Fibroblast of skin of scalp (primary cell): Measurements from ENCODE around the gene EFNB1.

ENCODE experiments used
- DNase-seq: peaks from one replicate; pipeline ENCODE4 v3.0.0-alpha.2; 2013

Gene EFNB1

GRCh38 chrX:68844581-68844980, 15.8 kb downstream of the EFNB1 start:
- no peak for DNase-seq

- peak; percentile 42 for DNase-seq
Observed at GRCh38 chrX:68846536-68846935, 17.7 kb downstream of the EFNB1 start.

GRCh38 chrX:68847172-68847571, 18.4 kb downstream of the EFNB1 start:
- no peak for DNase-seq

DNA sequence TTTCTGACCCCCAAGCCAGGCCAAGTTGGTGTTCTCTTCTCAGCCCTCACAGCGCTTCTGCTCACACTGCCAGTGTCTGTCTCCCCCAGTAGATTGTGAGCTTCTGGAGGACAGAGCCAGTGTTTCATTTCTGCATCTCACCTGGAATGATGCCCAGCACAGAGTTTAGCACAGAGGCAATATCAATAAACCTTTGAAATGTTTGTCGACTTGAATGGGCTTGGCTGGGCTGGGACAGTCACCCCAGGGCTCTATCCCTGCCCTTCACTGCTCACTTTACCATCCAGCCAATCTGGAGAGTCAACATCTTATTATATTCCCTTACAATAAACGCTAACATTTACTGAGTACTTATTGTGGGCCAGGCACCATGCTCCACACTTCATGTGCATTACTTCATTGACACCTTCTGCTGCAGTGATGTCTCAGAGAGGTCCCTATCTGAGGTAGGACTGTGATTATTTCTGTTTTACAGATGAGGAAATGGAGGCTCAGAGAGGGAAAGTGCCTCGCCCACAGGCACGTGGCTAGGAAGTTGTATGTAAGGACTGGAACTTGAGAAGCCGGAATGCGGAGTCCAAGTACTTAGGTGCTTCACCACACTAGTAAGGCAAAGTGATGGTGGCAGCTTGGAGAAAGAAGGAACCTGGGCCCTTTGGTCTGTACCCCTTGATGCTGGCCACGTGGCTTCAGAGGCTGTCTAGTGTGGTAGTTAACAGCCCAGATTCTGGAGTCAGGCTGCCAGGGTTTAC, 19.5 kb downstream of the EFNB1 start:
- no peak for DNase-seq

DNA sequence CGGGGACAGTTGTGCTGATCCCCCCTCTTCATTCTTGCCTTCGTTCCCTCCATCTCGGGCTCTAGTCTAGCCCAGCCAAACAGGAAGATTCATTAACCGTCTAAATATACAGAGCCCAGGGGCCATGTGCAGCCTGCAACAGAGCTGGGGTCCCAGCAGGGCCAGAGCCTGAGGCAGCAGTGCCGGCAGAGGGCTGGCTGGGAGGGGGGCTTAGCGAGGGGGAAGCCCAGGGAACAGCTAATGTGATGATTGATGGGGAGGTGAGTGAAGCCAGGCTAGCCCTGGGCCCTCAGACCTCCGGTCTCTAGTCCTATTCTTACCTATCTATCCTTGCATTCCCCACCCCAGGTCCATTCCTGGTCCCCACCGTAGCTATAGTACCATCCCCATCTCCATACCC, 22.3 kb downstream of the EFNB1 start:
- no peak for DNase-seq

DNA sequence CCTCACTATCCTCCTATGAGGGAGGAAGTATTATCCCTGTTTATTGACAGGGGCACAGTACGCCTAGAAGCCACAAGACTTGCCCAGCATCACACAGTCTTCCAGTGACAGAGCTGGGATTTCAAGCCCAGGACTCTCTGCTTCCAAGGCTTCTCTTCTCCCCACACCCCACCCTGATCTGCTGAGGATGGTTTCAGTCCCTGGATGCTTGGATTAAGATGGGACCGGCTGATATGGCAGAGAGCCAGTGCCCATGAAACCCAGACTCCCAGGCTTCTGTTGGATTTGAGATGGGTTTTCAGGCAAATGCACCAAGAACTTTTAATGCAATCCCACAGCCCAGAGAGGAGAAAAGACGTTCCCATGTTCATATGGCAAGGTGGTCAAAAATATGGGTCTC, 23.2 kb downstream of the EFNB1 start:
- DNase-seq = no peak

- no peak for DNase-seq
Observed at GRCh38 chrX:68853665-68854251, 24.9 kb downstream of the EFNB1 start.

DNA sequence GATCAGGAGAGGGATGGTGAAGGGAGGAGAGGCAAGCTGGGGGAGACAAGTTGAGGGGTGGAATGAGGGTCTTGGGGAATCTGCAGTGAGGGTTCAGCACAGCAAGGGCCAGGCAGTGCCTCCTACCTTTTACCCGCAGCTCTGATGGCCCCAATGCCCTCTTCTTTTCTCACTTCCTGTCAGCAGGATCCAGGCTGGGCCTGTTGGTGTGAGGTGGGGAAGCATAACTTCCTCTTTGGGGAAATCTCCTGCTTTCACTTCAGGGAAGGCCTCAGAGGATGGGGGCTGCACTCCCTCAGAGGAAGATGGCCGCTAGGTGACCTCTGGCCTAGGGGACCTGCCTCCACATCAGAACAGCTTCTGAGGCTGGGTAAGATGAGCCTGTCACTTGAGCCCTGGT, 36.5 kb downstream of the EFNB1 start:
- DNase-seq = no peak

DNA sequence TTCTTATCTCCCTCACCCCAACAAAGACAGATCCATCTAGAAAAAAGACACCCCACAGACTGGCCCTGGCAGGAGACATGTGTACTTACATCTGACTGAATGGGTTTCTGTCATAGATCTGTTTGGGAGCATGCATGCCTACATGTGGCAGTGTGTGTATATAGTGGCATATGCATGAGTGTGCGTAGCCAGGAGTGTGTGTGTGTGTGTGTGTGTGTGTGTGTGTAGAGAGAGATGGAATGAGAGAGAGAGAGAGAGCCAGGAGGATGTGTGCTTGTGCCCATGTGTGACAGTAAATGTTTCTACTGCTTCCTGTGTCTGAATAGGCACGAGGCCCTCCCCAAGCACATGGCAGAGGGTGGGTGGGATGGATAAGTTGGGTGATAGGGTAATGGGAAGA, 37.1 kb downstream of the EFNB1 start:
- no peak for DNase-seq

DNA sequence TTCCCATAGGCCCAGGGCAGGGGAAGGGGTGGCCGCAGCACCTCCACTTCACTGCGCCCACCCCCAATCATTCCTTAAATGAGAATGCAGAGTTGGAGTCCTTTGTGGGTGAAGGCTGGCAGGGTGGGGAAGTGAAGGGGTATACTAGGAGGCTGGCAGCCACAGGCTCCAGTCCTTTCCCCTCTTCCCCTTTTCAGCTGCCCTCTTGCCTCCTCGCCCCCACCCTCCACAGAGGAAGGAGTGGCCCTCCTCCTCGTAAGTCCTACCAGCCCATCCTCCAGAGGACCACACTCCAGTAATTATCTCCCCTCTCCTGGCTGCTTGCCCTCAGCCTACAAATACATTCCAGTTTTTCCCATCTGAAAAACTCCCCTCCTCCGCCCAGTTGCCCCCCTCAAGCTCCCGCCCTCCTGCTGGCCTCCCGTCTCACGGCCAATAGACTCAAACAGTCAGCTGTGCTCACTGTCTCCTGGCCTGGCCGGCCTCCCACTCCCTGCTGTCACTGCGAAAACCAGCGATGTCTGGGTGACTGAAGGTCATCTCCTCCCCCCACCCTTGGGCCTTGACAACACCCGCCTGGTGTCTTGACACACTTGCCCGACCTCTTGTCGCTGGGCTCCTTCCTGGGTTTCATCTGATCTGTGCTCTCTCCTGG, 38.8 kb downstream of the EFNB1 start:
- peak; percentile 54 for DNase-seq

GRCh38 chrX:68868316-68868715, 39.5 kb downstream of the EFNB1 start:
- peak; percentile 71 for DNase-seq

DNA sequence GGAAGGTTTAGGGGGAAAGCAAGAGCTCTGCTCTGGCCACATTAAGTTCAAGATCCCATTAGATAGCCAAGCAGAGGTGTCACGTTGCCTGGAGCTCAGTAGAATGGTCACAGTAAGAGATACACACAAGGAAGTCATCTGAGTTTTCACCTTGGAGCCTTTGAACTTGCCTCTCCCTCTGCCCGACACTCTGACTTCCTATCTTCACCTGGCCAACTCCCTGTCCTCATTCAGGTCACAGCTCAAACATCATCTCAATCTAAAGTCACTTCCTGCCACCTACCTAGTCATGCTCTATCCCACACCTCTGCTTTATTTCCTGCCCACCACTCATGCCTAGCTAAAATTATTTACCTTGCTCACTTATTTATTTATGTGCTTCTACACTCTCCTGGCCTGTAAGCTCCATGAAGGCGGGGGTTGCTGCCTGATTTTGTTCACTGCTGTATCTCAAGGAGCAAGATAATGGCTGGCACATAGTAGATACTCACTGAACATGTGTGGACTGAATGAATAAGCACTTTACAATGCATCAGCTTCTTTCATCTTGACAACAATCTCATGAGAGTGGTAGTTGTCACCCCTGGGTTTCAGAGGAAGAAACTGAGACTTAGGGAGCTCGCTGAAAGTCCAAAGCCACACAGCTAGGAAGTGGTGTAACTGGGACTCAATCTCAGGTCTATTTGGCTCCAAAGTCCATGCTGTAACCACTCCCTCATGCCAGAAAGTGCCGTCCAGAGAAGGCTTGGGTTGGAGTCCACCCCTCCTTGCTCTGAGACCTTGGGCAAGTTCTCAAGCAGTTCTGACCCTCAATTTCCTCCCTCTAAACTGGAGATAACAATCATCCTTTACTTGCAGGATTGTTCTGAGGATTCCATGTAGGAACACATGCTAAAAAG, 40.3 kb downstream of the EFNB1 start:
- DNase-seq = no peak

DNA sequence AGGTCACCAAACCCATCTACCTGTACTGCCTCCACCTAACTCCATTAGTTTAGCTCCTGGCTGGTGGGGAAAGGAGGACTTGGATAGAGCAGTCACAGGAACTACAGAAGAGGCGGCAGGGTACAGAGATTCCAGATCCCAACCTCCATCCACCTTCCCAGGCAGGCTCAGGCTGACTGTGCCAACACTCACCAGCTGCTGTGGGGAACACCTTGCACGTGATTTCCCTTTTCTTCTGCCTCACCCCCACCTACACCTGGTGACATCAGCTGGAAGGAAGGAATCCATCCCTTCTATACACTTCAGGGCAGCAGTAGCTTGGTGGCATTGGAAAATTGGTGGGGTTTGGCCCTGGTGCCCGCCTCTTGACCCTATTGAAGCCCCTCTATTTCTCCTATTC, 41.5 kb downstream of the EFNB1 start:
- no peak for DNase-seq

DNA sequence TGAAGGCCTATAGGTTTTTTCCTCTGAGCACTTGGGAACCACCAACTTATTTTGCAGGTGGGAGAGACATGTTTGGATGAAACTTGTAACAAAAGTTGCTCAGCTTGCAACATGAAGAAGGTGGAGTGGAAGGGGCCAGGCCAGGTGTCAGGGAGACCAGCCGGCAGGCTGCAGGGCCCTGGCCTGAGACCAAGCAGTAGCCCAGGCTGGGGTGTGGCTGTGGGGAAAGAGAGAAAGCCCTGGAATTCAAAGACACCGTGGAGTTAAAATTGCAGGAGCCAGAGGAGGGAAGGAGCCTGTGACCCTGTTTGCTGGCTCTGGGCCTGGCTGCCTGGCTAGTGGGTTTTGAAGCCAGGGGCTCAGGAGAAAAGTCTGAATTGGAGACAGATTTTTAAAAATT, 43.4 kb downstream of the EFNB1 start:
- no peak for DNase-seq

DNA sequence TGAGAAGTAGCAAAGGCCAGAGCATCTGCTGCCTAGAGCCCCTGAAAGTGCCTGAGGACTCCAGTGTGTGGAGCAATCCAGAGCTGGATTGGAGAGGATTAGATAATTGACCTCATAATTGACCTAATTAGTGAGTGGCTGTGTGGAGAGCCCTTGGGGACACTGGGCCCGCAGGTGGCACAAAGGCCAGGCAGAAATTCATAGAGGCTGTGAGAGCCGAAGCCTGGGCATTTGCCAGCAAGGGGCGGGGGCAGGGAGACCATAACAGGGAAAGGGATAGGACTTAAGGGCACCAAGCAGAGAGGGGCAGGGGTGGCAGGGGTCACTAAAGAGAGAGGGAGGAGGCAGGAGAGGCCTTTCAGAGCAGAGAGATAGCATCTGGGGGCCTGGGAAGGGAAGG, 45.3 kb downstream of the EFNB1 start:
- no peak for DNase-seq

DNA sequence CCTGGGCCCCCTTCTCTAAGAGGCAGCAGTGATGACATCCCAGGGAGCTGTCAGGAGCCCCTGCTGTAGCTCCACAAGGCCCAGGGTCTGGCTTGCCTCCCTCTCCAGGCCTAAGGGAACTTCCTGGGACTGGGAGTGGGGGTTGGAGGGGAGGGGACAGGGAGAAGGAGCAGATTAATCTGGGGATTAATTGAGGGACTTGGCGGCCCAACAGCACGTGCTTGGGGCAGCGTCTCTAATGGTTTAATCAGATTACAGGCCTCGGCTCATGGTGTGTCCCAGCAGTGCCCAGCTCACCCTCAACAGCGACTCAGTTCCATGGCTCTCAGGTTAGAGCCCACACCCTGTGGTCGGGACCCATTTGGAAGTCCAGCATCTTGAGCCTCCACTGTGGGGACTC, 47.9 kb downstream of the EFNB1 start:
- DNase-seq = no peak

GRCh38 chrX:68877606-68878005, 48.8 kb downstream of the EFNB1 start:
- DNase-seq = no peak

DNA sequence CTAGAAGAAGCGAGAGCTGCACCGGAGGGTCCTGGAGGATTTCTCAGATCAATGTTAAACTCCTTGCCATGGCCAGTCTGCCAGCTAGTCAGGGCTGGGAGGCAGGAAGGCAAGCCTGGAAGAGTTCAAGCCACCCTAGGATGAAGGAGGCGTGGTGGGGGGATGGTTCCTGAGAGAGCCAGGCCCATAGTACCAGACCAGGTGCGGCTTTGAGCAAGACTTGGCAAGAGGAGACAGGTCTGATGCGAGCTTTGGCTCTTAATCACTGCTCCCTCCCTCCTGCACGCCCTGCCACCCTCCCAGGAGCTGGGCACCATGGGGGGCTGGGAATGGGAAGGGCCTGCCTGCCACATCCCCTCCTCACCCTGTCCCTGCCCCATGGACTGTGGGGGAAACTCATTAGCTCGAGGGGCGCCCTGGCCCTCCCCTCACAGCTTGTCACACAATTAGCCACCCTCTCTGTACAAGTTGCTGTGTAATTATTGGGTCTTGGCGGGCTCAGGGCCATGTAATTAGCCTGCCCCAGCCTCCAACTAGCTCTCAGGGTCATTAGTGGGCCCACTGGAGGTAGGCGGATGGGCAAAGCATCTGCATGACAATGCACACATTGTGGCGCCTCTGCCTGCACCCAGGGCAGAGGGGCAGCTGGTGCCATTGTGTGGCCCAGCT, 50.3 kb downstream of the EFNB1 start:
- no peak for DNase-seq

DNA sequence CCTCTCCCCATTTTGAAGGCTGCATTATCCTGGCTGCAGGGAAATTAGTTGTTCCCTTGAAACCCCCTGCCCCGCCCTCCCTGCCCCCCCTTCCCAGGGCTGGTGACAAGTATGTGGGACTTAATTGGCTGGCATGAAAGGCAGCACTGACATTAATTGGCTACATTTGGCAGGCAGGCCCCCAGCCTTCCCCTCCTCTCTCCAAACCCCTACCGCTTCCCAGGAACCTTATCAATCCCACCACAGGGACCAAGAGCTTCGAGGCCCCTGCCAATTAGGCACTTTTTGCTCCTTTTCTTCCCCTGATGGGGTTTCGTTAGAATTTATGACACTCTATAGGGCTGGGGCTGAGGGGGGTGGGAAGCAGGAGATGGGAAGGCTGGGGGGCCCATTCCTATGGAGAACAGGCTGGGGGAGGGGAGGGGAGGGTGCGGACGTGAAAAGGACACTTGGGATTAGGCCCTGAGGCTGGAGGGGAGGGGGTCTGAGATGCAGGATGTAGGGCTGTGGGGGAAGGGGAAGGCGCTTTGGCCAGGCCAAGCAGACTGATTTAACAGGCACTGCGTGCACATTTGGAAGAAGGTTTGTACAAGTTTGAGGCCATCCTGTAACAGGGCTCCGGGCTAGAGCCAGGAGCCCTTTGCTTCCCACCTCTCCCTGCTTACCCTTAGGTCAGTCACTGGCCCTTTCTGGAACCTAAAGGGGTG, 52.2 kb downstream of the EFNB1 start:
- DNase-seq = no peak

GRCh38 chrX:68881911-68882310, 53.1 kb downstream of the EFNB1 start:
- no peak for DNase-seq

- DNase-seq = no peak
Observed at GRCh38 chrX:68883800-68884199, 55.0 kb downstream of the EFNB1 start.

GRCh38 chrX:68889249-68889648, 60.4 kb downstream of the EFNB1 start:
- DNase-seq = no peak
